A673 (cell line): ENCODE results near the gene SNORC.

Source experiments
- CTCF ChIP-seq: fragments of 300-800, 200-600 bp; sonication (generic); conservative IDR thresholded peaks from 2 replicates; pipeline ENCODE4 v1.5.1; 2017; ENCODE audit warnings: low read depth, mild to moderate bottlenecking, antibody characterized with exemption, low read length, moderate library complexity, mixed read lengths
- EZH2 ChIP-seq: fragments of 200-600 bp; sonication (generic); IDR thresholded peaks from 2 replicates; pipeline ENCODE4 v1.6.1; 2017; ENCODE audit warnings: borderline replicate concordance, low read depth, mild to moderate bottlenecking, mixed read lengths, antibody characterized with exemption, low read length; ENCODE audit not compliant: poor library complexity, severe bottlenecking

GRCh38 chr2:232869138-232870017 is 686 bp upstream of the SNORC start:
- TF ChIP-seq CTCF (no peak), EZH2 (no peak)
